HepG2 (cell line): ENCODE data around the gene CAMKMT. TPM values are rescaled to one million over a fixed set of nuclear protein-coding genes. Genes with fewer than 3 reads are reported as not detected.

ENCODE experiments used
- ATAC-seq: fragments of 200-7000 bp; cut with Tn5 transposase; 3 replicates; pipeline ENCODE4 v1.9.1; 2020; ENCODE audit warnings: mild to moderate bottlenecking, moderate library complexity
- BruUV-seq: library from RNA; stranded (reverse); fragments of 400-500 nt; replicated peaks from 2 replicates; lab custom pipeline; 2021; lab: Mats Ljungman, UMichigan
- CTCF ChIA-PET: fragments of 300-600 bp; formaldehyde crosslinking; extraction: SDS; loops from one replicate; lab custom pipeline; 2021; ENCODE audit warnings: low total read pairs, inconsistent platforms, low intra/inter-chr PET ratio; lab: Yijun Ruan, JAX
- POLR2A ChIA-PET: fragments of 350-600 bp; sonication (Branson Sonifier 250); formaldehyde crosslinking; loops from one replicate; lab custom pipeline; 2020; ENCODE audit warnings: antibody characterized with exemption, inconsistent platforms; lab: Yijun Ruan, JAX
- DNase-seq: peaks from one replicate; pipeline ENCODE4 v3.0.0-alpha.2; 2015; ENCODE audit warnings: low spot score
- FAIRE-seq: peaks from 3 replicates; lab custom pipeline; 2011; peaks lifted over from hg19 to GRCh38; lab: Jason Lieb, UNC
- H2AFZ ChIP-seq: one replicate; pipeline ENCODE4 v1.6.1; 2011; ENCODE audit warnings: low read length, inconsistent platforms
- H3K27ac ChIP-seq: fragments of 300-600 bp; 3 replicates; pipeline ENCODE4 v1.8.0; 2011; ENCODE audit warnings: mixed run types, mild to moderate bottlenecking, mixed read lengths, low read length, inconsistent platforms; ENCODE audit not compliant: insufficient read depth; ENCODE audit errors: extremely low read length
- H3K27me3 ChIP-seq, 2 experiments: fragments of 200-600 bp in 1 of 2; 2 replicates in 1 of 2; 3 replicates in 1 of 2; pipeline versions ENCODE4 v1.6.0 to v1.8.0; 2011; ENCODE audit warnings: low read length in 2 of 2, mild to moderate bottlenecking in 2 of 2, moderate library complexity in 2 of 2, inconsistent platforms in 1 of 2; ENCODE audit not compliant: insufficient read depth in 2 of 2, control insufficient read depth in 1 of 2
- H3K36me3 ChIP-seq, 2 experiments: fragments of 200-600 bp in 1 of 2; replicated peaks in 1 of 2; 2 replicates in 1 of 2; 3 replicates in 1 of 2; pipeline versions ENCODE4 v1.5.1 to v1.8.0; 2011; ENCODE audit warnings: low read length in 2 of 2, inconsistent platforms in 1 of 2; ENCODE audit not compliant: insufficient read depth in 2 of 2, control insufficient read depth in 1 of 2
- H3K4me1 ChIP-seq: 2 replicates; pipeline ENCODE4 v1.5.1; 2012; ENCODE audit warnings: low read length, inconsistent platforms; ENCODE audit not compliant: insufficient read depth
- H3K4me2 ChIP-seq: 2 replicates; pipeline ENCODE4 v1.6.0; 2011; ENCODE audit warnings: low read depth, low read length, inconsistent platforms
- H3K4me3 ChIP-seq, 3 experiments: fragments of 200-600 bp in 1 of 3; sonication (generic), shearing (Covaris generic) in 1 of 3; replicated peaks in 1 of 3; 2 replicates each; pipeline ENCODE4 v1.5.1; 2011 to 2016; ENCODE audit warnings: low read length in 3 of 3, inconsistent platforms in 2 of 3, low read depth in 2 of 3, mild to moderate bottlenecking in 2 of 3, control low read depth in 1 of 3, mixed read lengths in 1 of 3; ENCODE audit not compliant: insufficient read depth in 1 of 3
- H3K79me2 ChIP-seq: one replicate; pipeline ENCODE4 v1.6.1; 2011; ENCODE audit warnings: low read length, inconsistent platforms; ENCODE audit not compliant: insufficient read depth
- H3K9ac ChIP-seq: 2 replicates; pipeline ENCODE4 v1.6.0; 2011; ENCODE audit warnings: mild to moderate bottlenecking, low read depth, low read length, inconsistent platforms; ENCODE audit not compliant: insufficient read depth
- H3K9me3 ChIP-seq: 2 replicates; pipeline ENCODE4 v1.5.1; 2012; ENCODE audit warnings: mild to moderate bottlenecking, low read length
- H4K20me1 ChIP-seq: 2 replicates; pipeline ENCODE4 v1.6.0; 2011; ENCODE audit warnings: inconsistent platforms, mild to moderate bottlenecking, low read length, moderate library complexity; ENCODE audit not compliant: insufficient read depth
- MAFF ChIP-seq: IDR thresholded peaks from 2 replicates; pipeline ENCODE4 v1.6.1; 2011; ENCODE audit warnings: low read depth, low read length, improper control_type of control experiment
- MAFK ChIP-seq, 2 experiments: IDR thresholded peaks in 1 of 2; conservative IDR thresholded peaks in 1 of 2; 2 replicates each; pipeline ENCODE4 v1.6.1; 2011; ENCODE audit warnings: improper control_type of control experiment in 2 of 2, low read length in 2 of 2
- NFAT5 ChIP-seq: sonication (generic); formaldehyde crosslinking; IDR thresholded peaks from 2 replicates; pipeline ENCODE4 v1.4.0; 2020; ENCODE audit warnings: missing genetic modification reagents
- WGBS: methylation state at CpG from one replicate; pipeline ENCODE4 v1.1.6; 2017; ENCODE audit warnings: low lambda C conversion rate; 5-methylcytosine and 5-hydroxymethylcytosine counted together
- in situ Hi-C: cut with HindIII; loops from 2 replicates; pipeline ENCODE4 v1.10.0; 2017; ENCODE audit warnings: low pct_unique_long_range_greater_than_20kb; ENCODE audit not compliant: extremely low pct_ligation_motif_present
- intact Hi-C: fragments of 100-400 bp; cut with micrococcal nuclease; formaldehyde crosslinking; loops from one replicate; pipeline ENCODE4 v1.10.0; 2022; ENCODE audit not compliant: unreplicated experiment
- polyA plus RNA-seq, 8 experiments: library from polyadenylated mRNA; depleted of rRNA in 3 of 8; stranded (reverse) in 7 of 8; unstranded in 1 of 8; fragments of >200 nt; fragmentation: Illumina TruSeq in 4 of 8; extraction: Trizol in 4 of 8; gene quantifications; 2 replicates each; pipeline versions ENCODE4 v1.2.1 to v1.2.3, GENCODE V29; 2011 to 2016; ENCODE audit warnings: low read depth in 4 of 8, missing spikeins in 1 of 8, mixed read lengths in 1 of 8; ENCODE audit not compliant: insufficient read depth in 1 of 8
- total RNA-seq, 5 experiments: library from RNA; depleted of rRNA; stranded (reverse); fragments of >200 nt; fragmentation: Illumina TruSeq; extraction: Trizol; gene quantifications; 2 replicates each; pipeline ENCODE4 v1.2.3, GENCODE V29; 2016; ENCODE audit warnings: low read depth in 1 of 5

CAMKMT gene
- total and polyA plus RNA-seq, 2 of the 13 experiments (the other 11 are each of a cell fraction or from before 2014, with no cell fraction given), result 6.9 to 20.8 TPM

- CTCF ChIA-PET, result no interaction called here
- DNase-seq (no peak), FAIRE-seq (no peak), ATAC-seq (no peak)
- in situ Hi-C loops (no loop called here), intact Hi-C loops (no loop called here)
- no peaks in the 10 kb centered on the region for H4K20me1 ChIP-seq
- H3K27ac ChIP-seq, result no peak overlapping the region
- no peak overlapping the region for H3K4me3 ChIP-seq
- H3K4me1 ChIP-seq, result no peaks in the 10 kb centered on the region
- H2AFZ ChIP-seq, result no peak overlapping the region
- no peak overlapping the region for H3K9ac ChIP-seq
- H3K79me2 ChIP-seq, result no peaks in the 10 kb centered on the region
- BruUV-seq, result no TSS peak
- H3K27me3 ChIP-seq, result no peaks in the 10 kb centered on the region
- H3K9me3 ChIP-seq, result no peaks in the 10 kb centered on the region
- POLR2A ChIA-PET, result no interaction called here
- TF ChIP-seq MAFK (conservative IDR thresholded peaks at IDR 0.05 in 1 of 2, IDR thresholded peaks at IDR 0.05 in 1 of 2; ENCODE audit: low read length in 2 of 2) (peak; percentile 45 to 54; a peak in 3 of 4 replicates), MAFF (peak; percentile 22; the same call in 1 of the 2 replicates), NFAT5 (CRISPR knock-in tag) (no peak)
- 97% methylated on average over 1 of the region's 1 CpG for WGBS
- no peaks in the 10 kb centered on the region for H3K36me3 ChIP-seq
- H3K4me2 ChIP-seq, result no peak overlapping the region
Observed at GRCh38 chr2:44487052-44487451, 125.3 kb downstream of the CAMKMT start.
